GM12872 (cell line): ENCODE data around the gene LARP7.

ENCODE experiments used
- TF ChIP-seq, protein P1 (sequence below): IDR thresholded peaks from 3 replicates; pipeline ENCODE4 v1.5.1; 2011; ENCODE audit warnings: low read depth, mild to moderate bottlenecking, low read length, moderate library complexity; ENCODE audit not compliant: insufficient read depth

Gene LARP7

DNA sequence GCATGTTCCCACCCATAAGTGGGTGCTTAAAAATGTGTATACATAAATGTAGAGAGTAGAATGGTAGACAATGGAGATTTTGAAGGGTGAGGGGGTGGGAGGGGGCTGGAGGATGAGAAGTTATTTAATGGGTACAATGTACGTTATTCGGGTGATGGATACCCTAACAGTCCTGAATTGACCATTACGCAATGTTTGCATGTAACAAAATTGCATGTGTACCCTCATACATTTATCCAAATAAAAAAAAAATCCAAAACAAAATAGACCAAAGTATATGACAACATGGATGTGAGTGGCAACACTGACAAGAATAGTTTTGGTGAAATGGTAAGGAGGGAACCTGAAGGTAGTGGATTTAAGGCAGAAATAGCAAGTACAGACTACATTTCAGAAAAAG is 63.7 kb downstream of the LARP7 start:
- TF ChIP-seq, protein P1, sequence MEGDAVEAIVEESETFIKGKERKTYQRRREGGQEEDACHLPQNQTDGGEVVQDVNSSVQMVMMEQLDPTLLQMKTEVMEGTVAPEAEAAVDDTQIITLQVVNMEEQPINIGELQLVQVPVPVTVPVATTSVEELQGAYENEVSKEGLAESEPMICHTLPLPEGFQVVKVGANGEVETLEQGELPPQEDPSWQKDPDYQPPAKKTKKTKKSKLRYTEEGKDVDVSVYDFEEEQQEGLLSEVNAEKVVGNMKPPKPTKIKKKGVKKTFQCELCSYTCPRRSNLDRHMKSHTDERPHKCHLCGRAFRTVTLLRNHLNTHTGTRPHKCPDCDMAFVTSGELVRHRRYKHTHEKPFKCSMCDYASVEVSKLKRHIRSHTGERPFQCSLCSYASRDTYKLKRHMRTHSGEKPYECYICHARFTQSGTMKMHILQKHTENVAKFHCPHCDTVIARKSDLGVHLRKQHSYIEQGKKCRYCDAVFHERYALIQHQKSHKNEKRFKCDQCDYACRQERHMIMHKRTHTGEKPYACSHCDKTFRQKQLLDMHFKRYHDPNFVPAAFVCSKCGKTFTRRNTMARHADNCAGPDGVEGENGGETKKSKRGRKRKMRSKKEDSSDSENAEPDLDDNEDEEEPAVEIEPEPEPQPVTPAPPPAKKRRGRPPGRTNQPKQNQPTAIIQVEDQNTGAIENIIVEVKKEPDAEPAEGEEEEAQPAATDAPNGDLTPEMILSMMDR, result no peak

DNA sequence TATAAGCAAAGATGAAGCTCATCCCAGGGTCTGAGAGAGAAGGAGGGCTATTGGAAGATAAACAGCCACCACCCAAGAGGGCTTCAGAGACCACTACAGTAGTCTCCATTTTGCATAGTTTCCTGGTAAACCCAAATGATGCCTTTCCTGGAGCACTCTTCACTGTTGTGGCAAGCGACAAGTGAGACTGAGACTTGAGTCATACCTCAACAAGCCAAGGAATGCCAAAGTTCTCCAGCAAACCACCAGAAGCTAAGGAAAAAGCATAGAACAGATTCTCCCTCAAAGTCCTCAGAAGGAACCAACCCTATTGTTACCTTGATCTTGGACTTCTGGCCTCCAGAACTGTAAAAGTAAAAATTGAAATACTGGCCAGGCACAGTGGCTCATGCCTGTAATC is 65.9 kb downstream of the LARP7 start:
- TF ChIP-seq, protein P1, result no peak

DNA sequence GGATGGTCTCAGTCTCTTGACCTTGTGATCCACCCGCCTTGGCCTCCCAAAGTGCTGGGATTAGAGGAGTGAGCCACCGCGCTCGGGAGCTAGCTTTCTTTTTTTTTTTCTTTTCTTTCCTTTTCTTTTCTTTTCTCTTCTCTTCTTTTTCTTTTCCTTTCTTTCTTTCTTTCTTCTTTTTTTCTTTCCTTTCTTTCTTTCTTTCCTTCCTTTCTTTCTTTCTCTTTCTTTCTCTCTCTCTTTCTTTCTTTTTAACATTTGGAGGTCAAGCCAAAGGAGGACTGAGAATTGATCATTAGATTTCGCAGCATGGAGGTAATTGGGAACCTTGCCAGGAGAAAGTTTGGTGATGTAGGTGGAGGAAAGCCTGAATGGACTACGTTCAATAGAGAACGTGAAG is 67.4 kb downstream of the LARP7 start:
- TF ChIP-seq, protein P1, result no peak

DNA sequence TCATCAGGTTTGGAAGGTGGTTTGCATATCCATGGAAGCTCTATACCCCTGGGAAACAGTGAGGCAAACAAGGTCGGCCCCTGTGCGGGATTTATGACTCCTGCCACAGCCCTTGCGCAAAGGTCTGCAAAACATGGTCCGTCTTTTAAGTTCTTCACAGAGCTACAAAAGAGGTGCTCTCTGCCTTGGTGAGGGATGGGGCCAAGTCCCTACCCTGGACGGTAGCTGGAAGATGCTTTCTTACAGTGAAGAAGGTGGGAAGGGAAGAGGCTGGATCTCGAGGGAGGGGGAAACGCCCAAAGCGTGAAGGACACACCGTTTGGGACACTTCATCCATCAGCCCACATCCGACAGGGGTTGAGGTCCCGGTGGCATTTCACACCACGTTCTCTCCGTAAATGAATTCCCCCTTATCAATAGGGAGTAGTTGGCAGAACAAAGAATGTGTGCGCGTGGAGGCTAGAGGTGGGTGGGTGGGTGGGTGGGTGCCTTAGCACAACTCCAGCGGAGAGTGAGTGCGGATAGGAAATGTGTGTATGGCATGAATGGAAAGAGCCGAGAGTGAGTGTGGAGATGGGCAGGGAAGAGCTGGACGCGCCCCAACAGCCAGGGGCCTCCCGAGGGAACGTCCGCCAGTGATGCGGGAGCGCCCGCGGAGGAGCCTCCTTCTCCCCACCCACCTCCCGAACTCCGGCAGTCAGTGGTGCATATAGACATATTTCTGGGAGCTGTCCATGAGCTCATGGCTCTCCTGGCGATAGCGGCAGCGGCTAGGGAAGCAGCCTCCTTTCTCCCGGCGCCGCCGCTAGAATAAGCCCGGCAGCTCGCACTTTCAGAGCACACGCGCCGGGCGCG is 68.3 kb downstream of the LARP7 start:
- TF ChIP-seq, protein P1, result no peak

DNA sequence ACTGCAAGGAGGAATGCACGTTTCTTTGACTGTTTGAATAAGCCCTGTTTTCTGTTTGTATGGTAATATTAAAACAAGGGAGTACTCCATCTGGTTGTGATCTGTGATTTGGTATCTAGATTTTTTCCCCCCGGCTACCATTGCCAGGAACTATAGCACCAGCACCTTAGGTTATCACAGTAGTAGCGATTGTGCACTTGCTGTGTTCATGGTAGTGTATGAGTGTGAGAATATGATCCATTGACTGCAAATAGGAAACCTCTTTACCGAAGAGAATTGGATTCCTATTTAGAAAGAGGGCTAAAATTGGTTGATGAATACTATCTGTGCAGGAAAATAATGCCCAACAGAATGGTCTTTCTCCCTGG is 69.9 kb downstream of the LARP7 start:
- TF ChIP-seq, protein P1, result no peak
